ENCODE results near the gene CACNA1I. TPM values are rescaled to one million over a fixed set of nuclear protein-coding genes. Genes with fewer than 3 reads are reported as not detected.
A peak's percentile ranks its signal among the peaks of the same experiment; 100 is the strongest.

The CACNA1I gene
- total RNA-seq, 1 donor from 2014 or later, result 0.05 TPM

GRCh38 chr22:39622881-39623367 lies 52.4 kb downstream of the CACNA1I start:
- intact Hi-C loops (cut with micrococcal nuclease), result loop anchor here (5.0 to 10.0 kb wide), 2 partner anchors 319 to 402 kb away; no protein-coding TSS in a partner anchor
- peak; percentile 89 for DNase-seq
- no peak overlapping the region for H3K4me3 Mint-ChIP-seq
- H3K9me3 Mint-ChIP-seq, result no peaks in the 10 kb centered on the region
- H3K4me1 Mint-ChIP-seq, result peaks cover 5% of the 10 kb centered on the region
- H3K36me3 Mint-ChIP-seq (ENCODE audit: low read depth), result no peaks in the 10 kb centered on the region
- H3K27ac Mint-ChIP-seq, result no peak overlapping the region
- peaks cover 6% of the 10 kb centered on the region for H3K27me3 Mint-ChIP-seq

DNA sequence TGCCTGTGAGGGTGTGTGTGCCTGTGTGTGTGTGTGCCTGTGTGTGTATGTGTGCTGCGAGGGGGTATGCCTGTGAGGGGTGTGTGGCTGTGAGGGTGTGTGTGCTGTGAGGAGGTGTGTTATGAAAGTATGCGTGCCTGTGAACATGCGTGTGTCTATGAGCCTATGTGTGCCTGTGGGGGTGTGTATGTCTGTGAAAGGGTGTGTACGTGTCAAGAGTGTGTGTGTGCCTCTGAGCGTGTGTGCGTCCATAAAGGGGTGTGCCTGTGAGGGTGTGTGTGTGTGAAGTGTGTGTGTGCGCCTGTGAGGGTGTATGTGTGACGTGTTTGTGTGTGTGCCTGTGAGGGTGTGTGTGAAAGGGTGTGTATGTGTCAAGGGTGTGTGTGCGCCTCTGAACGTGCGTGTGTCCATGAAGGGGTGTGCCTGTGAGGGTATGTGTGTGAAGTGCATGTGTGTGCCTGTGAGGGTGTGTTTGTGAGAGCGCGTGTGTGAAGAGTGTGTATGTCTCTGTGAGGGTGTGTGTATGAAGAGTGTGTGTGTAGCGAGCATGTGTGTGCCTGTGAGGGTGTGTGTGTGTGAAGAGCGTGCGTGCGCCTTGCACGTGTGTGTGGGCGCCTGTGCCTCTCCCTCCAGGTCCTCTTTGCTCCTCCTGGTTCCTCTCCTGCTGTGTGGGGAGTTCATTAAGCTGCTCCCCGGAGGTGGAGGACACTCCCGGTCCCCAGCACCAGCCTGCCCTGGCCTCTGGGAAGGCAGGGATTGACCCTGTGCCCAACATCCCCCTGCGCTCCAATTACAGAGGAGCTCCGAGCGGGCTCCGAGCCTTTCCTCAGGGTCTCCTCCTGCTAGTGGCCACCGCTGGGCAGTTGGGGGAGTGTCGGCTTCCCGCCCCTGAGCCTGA lies 53.3 kb downstream of the CACNA1I start:
- DNase-seq, result no peak
- H3K4me1 Mint-ChIP-seq, result no peaks in the 10 kb centered on the region
- H3K27me3 Mint-ChIP-seq, result peaks cover 2% of the 10 kb centered on the region
- intact Hi-C loops (cut with micrococcal nuclease), result loop anchor here (5.0 to 10.0 kb wide), 2 partner anchors 318 to 401 kb away; no protein-coding TSS in a partner anchor
- no peaks in the 10 kb centered on the region for H3K36me3 Mint-ChIP-seq (ENCODE audit: low read depth)
- H3K4me3 Mint-ChIP-seq, result no peak overlapping the region
- H3K27ac Mint-ChIP-seq, result no peak overlapping the region
- no peaks in the 10 kb centered on the region for H3K9me3 Mint-ChIP-seq

- Mint-ChIP-seq H3K4me1 (no peaks in the 10 kb centered on the region), H3K36me3 (ENCODE audit: low read depth) (no peaks in the 10 kb centered on the region), H3K9me3 (no peaks in the 10 kb centered on the region), H3K4me3 (no peak overlapping the region), H3K27ac (no peak overlapping the region), H3K27me3 (peaks cover 2% of the 10 kb centered on the region)
- no peak for DNase-seq
- intact Hi-C loops (cut with micrococcal nuclease), result loop anchor here (5.0 to 10.0 kb wide), 2 partner anchors 318 to 400 kb away; no protein-coding TSS in a partner anchor
Measured at GRCh38 chr22:39624501-39624821, 53.9 kb downstream of the CACNA1I start.

DNA sequence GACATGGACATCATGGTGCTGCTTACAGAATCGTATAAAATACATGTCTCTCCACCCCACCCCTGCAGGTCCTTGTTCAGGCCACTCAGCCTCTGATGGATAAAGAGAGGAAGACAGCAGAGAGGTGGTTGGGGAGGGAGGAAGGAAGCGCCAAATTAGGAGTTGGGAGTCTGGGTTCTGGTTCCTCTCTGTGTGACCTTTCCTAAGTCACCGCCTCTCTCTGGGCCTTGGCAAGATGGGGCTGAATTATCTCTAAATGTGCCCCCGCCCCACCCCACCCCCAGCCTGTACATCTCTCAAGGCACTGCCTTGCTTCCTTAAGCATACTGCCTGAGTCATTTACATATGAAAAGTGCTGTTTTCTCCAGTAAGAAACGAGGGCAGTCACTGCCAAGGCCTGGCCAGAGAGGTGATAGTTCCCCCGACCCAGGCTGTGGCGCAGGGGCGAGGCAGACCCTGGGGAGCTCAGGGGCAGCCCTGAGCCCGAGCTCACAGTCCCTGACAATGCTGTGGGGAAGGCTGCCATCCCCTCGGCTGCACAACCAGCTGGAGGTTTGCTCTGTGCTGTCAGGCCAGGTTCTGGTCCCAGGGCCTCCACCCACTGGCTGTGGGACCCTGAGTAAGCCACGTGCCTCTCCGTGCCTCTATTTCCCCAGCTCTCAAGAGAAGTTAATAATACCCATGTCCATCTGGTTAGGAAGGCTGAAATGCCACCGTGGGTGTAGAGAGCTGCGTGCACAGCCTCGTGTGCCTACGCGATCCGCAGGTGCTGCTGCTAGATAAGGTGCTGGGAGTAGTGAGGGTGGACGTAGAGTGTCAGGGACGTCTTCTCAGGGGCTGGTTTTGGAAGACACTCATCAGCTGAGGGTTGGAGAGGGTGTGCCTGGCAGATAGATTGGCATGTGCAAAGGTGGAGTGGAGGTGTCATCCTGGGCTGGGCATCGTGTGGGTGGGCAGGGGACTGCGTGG lies 55.3 kb downstream of the CACNA1I start:
- Mint-ChIP-seq H3K36me3 (ENCODE audit: low read depth) (no peaks in the 10 kb centered on the region), H3K4me1 (no peaks in the 10 kb centered on the region), H3K9me3 (no peaks in the 10 kb centered on the region), H3K27ac (no peak overlapping the region), H3K27me3 (peaks cover 2% of the 10 kb centered on the region), H3K4me3 (no peak overlapping the region)
- no peak for DNase-seq
- intact Hi-C loops (cut with micrococcal nuclease), result loop anchor here (10.0 kb wide), 1 partner anchor 399 kb away; no protein-coding TSS in a partner anchor

- H3K27ac Mint-ChIP-seq, result no peak overlapping the region
- H3K27me3 Mint-ChIP-seq, result peaks cover 2% of the 10 kb centered on the region
- H3K36me3 Mint-ChIP-seq (ENCODE audit: low read depth), result no peaks in the 10 kb centered on the region
- DNase-seq, result no peak
- H3K9me3 Mint-ChIP-seq, result no peaks in the 10 kb centered on the region
- intact Hi-C loops (cut with micrococcal nuclease), result loop anchor here (10.0 kb wide), 1 partner anchor 398 kb away; no protein-coding TSS in a partner anchor
- H3K4me3 Mint-ChIP-seq, result no peak overlapping the region
- peaks cover 4% of the 10 kb centered on the region for H3K4me1 Mint-ChIP-seq
Measured at GRCh38 chr22:39627208-39627607, 56.7 kb downstream of the CACNA1I start.

DNA sequence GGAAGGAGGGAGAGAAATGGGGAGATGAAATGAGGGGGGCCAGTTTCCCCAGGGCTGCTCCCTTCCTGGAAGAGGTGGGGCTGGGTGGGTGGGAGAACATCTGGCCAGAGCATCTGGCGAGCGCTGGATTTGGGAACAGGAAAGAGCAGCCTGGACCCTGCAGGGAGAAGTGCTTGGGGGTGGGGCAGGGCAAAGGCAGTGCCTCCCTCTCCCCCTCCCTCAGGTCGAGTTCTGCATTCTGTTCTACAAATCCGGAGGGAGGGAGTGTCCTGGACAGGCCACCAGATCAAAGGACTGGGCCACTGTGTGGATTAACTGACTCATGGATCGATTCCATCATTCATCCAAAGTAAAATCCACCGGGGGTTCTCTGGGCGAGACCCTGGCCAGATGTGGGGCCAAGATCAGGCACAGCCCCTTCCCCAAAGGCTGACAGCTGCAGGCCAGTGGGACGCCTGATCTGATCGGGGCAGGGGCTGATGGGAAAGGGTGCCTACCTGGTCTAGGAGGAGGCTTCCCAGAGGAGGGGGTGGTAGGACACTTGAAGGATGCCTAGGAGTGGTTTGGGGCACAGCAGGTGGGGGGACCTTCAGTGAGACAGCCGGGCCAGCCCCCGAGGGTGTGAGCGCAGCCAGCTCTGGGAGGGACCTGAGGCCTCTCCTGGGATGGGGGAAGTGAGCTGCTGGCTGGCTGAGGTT lies 57.5 kb downstream of the CACNA1I start:
- Mint-ChIP-seq H3K36me3 (ENCODE audit: low read depth) (no peaks in the 10 kb centered on the region), H3K4me3 (no peak overlapping the region), H3K9me3 (no peaks in the 10 kb centered on the region), H3K27ac (no peak overlapping the region), H3K4me1 (peaks cover 4% of the 10 kb centered on the region), H3K27me3 (peaks cover 2% of the 10 kb centered on the region)
- intact Hi-C loops (cut with micrococcal nuclease), result loop anchor here (10.0 kb wide), 1 partner anchor 397 kb away; no protein-coding TSS in a partner anchor
- DNase-seq, result no peak

DNA sequence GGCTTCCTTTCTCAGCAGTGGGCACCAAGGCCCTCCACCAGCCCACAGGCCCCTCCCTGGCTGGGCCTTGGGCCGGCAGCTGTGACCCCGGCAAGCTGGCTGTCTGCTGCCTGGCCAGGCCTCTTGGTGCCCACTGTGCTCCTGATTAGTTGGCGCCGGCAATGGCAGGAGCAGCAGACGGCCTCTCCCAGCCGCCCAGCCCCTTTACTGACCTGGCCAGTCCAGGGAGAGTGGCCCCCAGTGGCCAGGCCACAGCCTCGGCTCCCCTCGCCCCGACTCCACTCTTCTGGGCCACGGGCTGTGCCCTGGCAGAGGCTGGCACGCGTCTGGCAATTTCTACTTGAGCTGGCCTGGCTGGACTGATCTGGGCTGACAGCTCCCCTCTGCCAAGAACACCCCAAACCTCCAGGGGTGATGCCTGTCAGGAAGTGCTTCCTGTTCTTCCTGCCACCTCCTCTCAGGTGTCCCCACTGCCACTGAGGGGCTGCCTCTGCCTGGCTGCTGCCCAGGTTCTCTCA lies 58.1 kb downstream of the CACNA1I start:
- Mint-ChIP-seq H3K9me3 (no peaks in the 10 kb centered on the region), H3K4me3 (no peak overlapping the region), H3K4me1 (peaks cover 4% of the 10 kb centered on the region), H3K36me3 (ENCODE audit: low read depth) (no peaks in the 10 kb centered on the region), H3K27me3 (peaks cover 2% of the 10 kb centered on the region), H3K27ac (no peak overlapping the region)
- DNase-seq, result no peak
- intact Hi-C loops (cut with micrococcal nuclease), result loop anchor here (10.0 kb wide), 1 partner anchor 396 kb away; no protein-coding TSS in a partner anchor

DNA sequence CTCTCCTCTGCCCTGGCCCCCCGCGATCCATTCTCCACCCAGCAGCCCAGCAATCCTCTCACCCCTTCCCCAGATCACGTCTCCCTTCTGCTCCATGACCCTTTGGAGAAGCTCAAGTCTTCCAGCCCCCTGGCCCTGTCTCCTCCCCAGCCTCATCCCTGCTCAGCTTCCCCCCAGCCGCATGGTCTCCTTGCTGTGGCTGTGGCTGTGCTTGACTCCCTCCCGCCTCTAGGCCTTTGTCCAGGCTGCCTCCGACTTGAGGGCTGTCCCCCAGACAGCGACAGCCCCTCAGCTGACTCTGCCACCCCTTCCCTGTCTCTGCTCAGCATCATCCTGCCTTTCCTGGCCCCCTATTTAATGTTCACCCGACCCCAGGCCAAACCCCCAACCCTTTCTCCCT lies 59.3 kb downstream of the CACNA1I start:
- intact Hi-C loops (cut with micrococcal nuclease), result loop anchor here (10.0 kb wide), 1 partner anchor 395 kb away; no protein-coding TSS in a partner anchor

GRCh38 chr22:39630721-39631120 lies 60.2 kb downstream of the CACNA1I start:
- intact Hi-C loops (cut with micrococcal nuclease), result no loop called here
- Mint-ChIP-seq H3K36me3 (ENCODE audit: low read depth) (no peaks in the 10 kb centered on the region), H3K9me3 (no peaks in the 10 kb centered on the region), H3K4me1 (peaks cover 7% of the 10 kb centered on the region), H3K4me3 (no peak overlapping the region), H3K27ac (no peak overlapping the region), H3K27me3 (peaks cover 2% of the 10 kb centered on the region)
- DNase-seq, result no peak

More for the DNA sequence above, 59.3 kb downstream of the CACNA1I start:
- Mint-ChIP-seq H3K36me3 (ENCODE audit: low read depth) (no peaks in the 10 kb centered on the region), H3K27me3 (peaks cover 2% of the 10 kb centered on the region), H3K27ac (no peak overlapping the region), H3K9me3 (no peaks in the 10 kb centered on the region), H3K4me3 (no peak overlapping the region), H3K4me1 (peaks cover 7% of the 10 kb centered on the region)
- no peak for DNase-seq

DNA sequence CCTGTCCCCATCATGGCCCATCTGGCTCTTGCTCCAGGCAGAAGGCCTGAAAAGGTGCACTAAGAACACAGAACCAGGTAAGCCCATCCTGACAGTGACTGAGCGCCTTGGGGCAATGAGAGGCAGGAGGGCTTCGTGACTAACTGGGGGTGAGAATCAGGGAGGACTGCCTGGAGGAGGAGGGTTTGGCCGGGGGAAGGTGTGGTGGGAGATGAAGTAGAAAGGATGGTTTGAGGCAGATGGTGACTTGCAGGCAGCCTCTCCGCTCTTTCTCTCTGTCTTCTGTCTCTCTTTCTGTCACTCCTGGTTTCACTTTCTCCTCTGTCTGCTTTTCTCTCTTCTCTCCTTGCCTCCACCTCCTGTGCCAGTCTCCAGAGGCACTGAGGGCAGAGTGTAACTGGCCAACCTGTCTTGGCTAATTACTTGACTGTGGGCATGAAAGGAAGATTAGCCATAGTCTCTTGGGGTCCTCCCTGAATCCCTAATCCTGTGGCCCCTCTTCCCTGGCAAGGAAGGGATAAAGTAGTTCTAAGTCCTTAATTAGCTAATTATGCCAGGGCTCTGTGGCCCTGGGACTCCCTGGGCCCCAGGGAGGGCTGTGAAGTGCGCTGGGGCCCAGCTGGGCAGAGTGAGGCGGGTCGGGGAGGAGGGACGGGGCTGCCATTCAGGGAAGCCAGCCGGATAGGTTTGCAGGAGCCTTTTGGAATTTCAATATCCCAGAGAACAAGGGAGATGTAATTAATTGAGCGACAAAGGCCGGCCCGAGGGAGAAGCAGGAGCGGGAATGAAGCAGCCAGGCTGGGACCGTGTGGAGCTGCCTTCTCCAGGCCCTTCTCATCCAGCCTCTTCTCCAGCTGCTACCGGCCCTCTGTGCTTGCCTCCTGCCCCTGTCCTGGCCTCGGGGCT lies 61.1 kb downstream of the CACNA1I start:
- intact Hi-C loops (cut with micrococcal nuclease), result no loop called here
- no peaks in the 10 kb centered on the region for H3K27me3 Mint-ChIP-seq
- H3K27ac Mint-ChIP-seq, result no peak overlapping the region
- H3K9me3 Mint-ChIP-seq, result no peaks in the 10 kb centered on the region
- H3K4me1 Mint-ChIP-seq, result peaks cover 7% of the 10 kb centered on the region
- no peak overlapping the region for H3K4me3 Mint-ChIP-seq
- no peak for DNase-seq
- H3K36me3 Mint-ChIP-seq (ENCODE audit: low read depth), result no peaks in the 10 kb centered on the region

GRCh38 chr22:39634530-39635405 lies 64.2 kb downstream of the CACNA1I start:
- Mint-ChIP-seq H3K9me3 (no peaks in the 10 kb centered on the region), H3K27me3 (peaks cover 3% of the 10 kb centered on the region), H3K36me3 (ENCODE audit: low read depth) (no peaks in the 10 kb centered on the region), H3K4me3 (no peak overlapping the region), H3K4me1 (peaks cover 7% of the 10 kb centered on the region), H3K27ac (no peak overlapping the region)
- no peak for DNase-seq
- intact Hi-C loops (cut with micrococcal nuclease), result no loop called here
